GM23338 (cell line): ENCODE results near the gene RNF26. TPM values are rescaled to one million over a fixed set of nuclear protein-coding genes. Genes with fewer than 3 reads are reported as not detected.

ENCODE experiments used
- ATAC-seq: fragments of 200-7000 bp; cut with Tn5 transposase; 3 replicates; pipeline ENCODE4 v1.9.1; 2020
- DNase-seq: peaks from one replicate; pipeline ENCODE4 v3.0.0-alpha.2; 2015; ENCODE audit warnings: low spot score
- H2AFZ ChIP-seq: fragments of 200-600 bp; sonication (generic); 2 replicates; pipeline ENCODE4 v1.8.0; 2016; ENCODE audit warnings: antibody characterized with exemption, mild to moderate bottlenecking, moderate library complexity
- H3F3A ChIP-seq: fragments of 200-600 bp; sonication (generic); replicated peaks from 2 replicates; pipeline ENCODE4 v1.8.0; 2017; ENCODE audit warnings: antibody characterized with exemption, mixed run types, low read depth
- H3K27ac ChIP-seq: fragments of 200-600 bp; sonication (generic); 2 replicates; pipeline ENCODE4 v1.6.1; 2016; ENCODE audit warnings: low read depth
- H3K27me3 ChIP-seq: fragments of 200-600 bp; sonication (generic); 2 replicates; pipeline ENCODE4 v1.8.0; 2016; ENCODE audit warnings: mild to moderate bottlenecking, mixed run types, moderate library complexity; ENCODE audit not compliant: insufficient read depth
- H3K36me3 ChIP-seq: fragments of 200-600 bp; sonication (generic); 2 replicates; pipeline ENCODE4 v1.8.0; 2016; ENCODE audit warnings: mild to moderate bottlenecking; ENCODE audit not compliant: insufficient read depth
- H3K4me1 ChIP-seq: fragments of 200-600 bp; sonication (generic); 2 replicates; pipeline ENCODE4 v1.8.0; 2016; ENCODE audit warnings: mild to moderate bottlenecking, moderate library complexity; ENCODE audit not compliant: insufficient read depth
- H3K4me2 ChIP-seq: fragments of 200-600 bp; sonication (generic); 2 replicates; pipeline ENCODE4 v1.7.1; 2017; ENCODE audit warnings: mixed run types
- H3K4me3 ChIP-seq: fragments of 200-600 bp; sonication (generic); 2 replicates; pipeline ENCODE4 v1.6.1; 2016; ENCODE audit warnings: mixed run types
- H3K79me2 ChIP-seq: fragments of 200-600 bp; sonication (generic); replicated peaks from 2 replicates; pipeline ENCODE4 v1.8.0; 2017; ENCODE audit warnings: mild to moderate bottlenecking; ENCODE audit not compliant: insufficient read depth
- H3K9me2 ChIP-seq: fragments of 200-600 bp; sonication (generic); 2 replicates; pipeline ENCODE4 v1.8.0; 2017; ENCODE audit not compliant: insufficient read depth
- H4K20me1 ChIP-seq: fragments of 200-600 bp; sonication (generic); replicated peaks from 2 replicates; pipeline ENCODE4 v1.8.0; 2017; ENCODE audit warnings: mild to moderate bottlenecking; ENCODE audit not compliant: insufficient read depth
- H3K27ac Mint-ChIP-seq: 2 replicates; pipeline ENCODE4 v1.8.0; 2020; ENCODE audit warnings: inconsistent platforms, mild to moderate bottlenecking, moderate library complexity, mixed read lengths
- H3K27me3 Mint-ChIP-seq: 3 replicates; pipeline ENCODE4 v1.8.0; 2022; ENCODE audit warnings: low read depth, mild to moderate bottlenecking, moderate library complexity, mixed read lengths, inconsistent platforms; ENCODE audit not compliant: insufficient read depth, poor library complexity
- H3K36me3 Mint-ChIP-seq: 3 replicates; pipeline ENCODE4 v1.8.0; 2021; ENCODE audit warnings: low read depth, mild to moderate bottlenecking, inconsistent platforms, moderate library complexity, mixed read lengths
- H3K4me1 Mint-ChIP-seq: 3 replicates; pipeline ENCODE4 v1.8.0; 2020; ENCODE audit warnings: mild to moderate bottlenecking, inconsistent platforms, mixed read lengths
- H3K4me3 Mint-ChIP-seq: 3 replicates; pipeline ENCODE4 v1.8.0; 2021; ENCODE audit warnings: moderate library complexity, mild to moderate bottlenecking, inconsistent platforms, mixed read lengths
- H3K9me3 Mint-ChIP-seq: 3 replicates; pipeline ENCODE4 v1.8.0; 2020; ENCODE audit warnings: moderate library complexity, mild to moderate bottlenecking, inconsistent platforms, mixed read lengths
- CREB1 ChIP-seq: fragments of 250-450 bp; sonication (Bioruptor Pico); IDR thresholded peaks from 2 replicates; pipeline ENCODE4 v1.5.0; 2020; ENCODE audit warnings: low read depth, mild to moderate bottlenecking, moderate library complexity
- CTCF ChIP-seq, 2 experiments: fragments of 200-600 bp in 1 of 2; sonication (generic) in 1 of 2; conservative IDR thresholded peaks; 2 replicates each; pipeline versions ENCODE4 v1.5.1 to v1.6.1; 2016 to 2017; ENCODE audit warnings: antibody characterized with exemption in 2 of 2, low read depth in 2 of 2, mild to moderate bottlenecking in 2 of 2, moderate library complexity in 1 of 2
- ETS1 ChIP-seq: IDR thresholded peaks from 2 replicates; pipeline ENCODE4 v1.6.1; 2016; ENCODE audit warnings: antibody characterized with exemption
- EZH2 ChIP-seq: fragments of 200-600 bp; sonication (generic); IDR thresholded peaks from one replicate; pipeline ENCODE4 v1.8.0; 2017; ENCODE audit warnings: antibody characterized with exemption, mild to moderate bottlenecking, low read depth; ENCODE audit not compliant: unreplicated experiment
- EZH2phosphoT487 ChIP-seq: fragments of 200-600 bp; sonication (generic); IDR thresholded peaks from one replicate; pipeline ENCODE4 v1.8.1; 2018; ENCODE audit warnings: antibody characterized with exemption; ENCODE audit not compliant: unreplicated experiment
- JUNB ChIP-seq: IDR thresholded peaks from one replicate; pipeline ENCODE4 v1.6.1; 2016; ENCODE audit warnings: antibody characterized with exemption; ENCODE audit not compliant: unreplicated experiment
- NANOG ChIP-seq: IDR thresholded peaks from 2 replicates; pipeline ENCODE4 v1.6.1; 2016; ENCODE audit warnings: antibody characterized with exemption, borderline replicate concordance
- POLR2AphosphoS5 ChIP-seq: IDR thresholded peaks from 2 replicates; pipeline ENCODE4 v1.6.1; 2016; ENCODE audit warnings: antibody characterized with exemption, low read depth
- REST ChIP-seq: IDR thresholded peaks from one replicate; pipeline ENCODE4 v1.6.1; 2018; ENCODE audit warnings: antibody characterized with exemption; ENCODE audit not compliant: unreplicated experiment
- STAT1 ChIP-seq: IDR thresholded peaks from one replicate; pipeline ENCODE4 v1.6.1; 2016; ENCODE audit warnings: antibody characterized with exemption; ENCODE audit not compliant: unreplicated experiment
- ZNF114 ChIP-seq: fragments of 250-450 bp; sonication (Bioruptor Pico); IDR thresholded peaks from 2 replicates; pipeline ENCODE4 v1.5.0; 2020; ENCODE audit warnings: mild to moderate bottlenecking, moderate library complexity
- ZNF331 ChIP-seq: fragments of 250-450 bp; sonication (Bioruptor Pico); IDR thresholded peaks from 2 replicates; pipeline ENCODE4 v1.5.0; 2020; ENCODE audit warnings: low read depth, mild to moderate bottlenecking, moderate library complexity
- ZNF462 ChIP-seq: fragments of 250-450 bp; sonication (Bioruptor Pico); IDR thresholded peaks from 2 replicates; pipeline ENCODE4 v1.5.0; 2020; ENCODE audit warnings: mild to moderate bottlenecking, moderate library complexity
- polyA plus RNA-seq: library from polyadenylated mRNA; unstranded; fragments of >200 nt; fragmentation: Nextera tagmentation; extraction: Ambion mirVana; gene quantifications from 2 replicates; pipeline ENCODE4 v1.2.1, GENCODE V29; 2016
- total RNA-seq: library from RNA; depleted of rRNA; stranded (reverse); fragments of >200 nt; shearing (Covaris generic); gene quantifications from 2 replicates; pipeline ENCODE4 v1.2.3, GENCODE V29; 2014

Gene RNF26
- total and polyA plus RNA-seq, 2 experiments from 2014 or later = 31.8 to 58.3 TPM

GRCh38 chr11:119378851-119379465, 44.6 kb downstream of the RNF26 start:
- H3K4me3 ChIP-seq = no peak overlapping the region
- no peak overlapping the region for H3K27ac ChIP-seq

More at GRCh38 chr11:119378851-119379465, 44.6 kb downstream of the RNF26 start:
- H3K4me1 Mint-ChIP-seq = peaks cover 53% of the 10 kb centered on the region
- peaks cover 32% of the 10 kb centered on the region for H3K27me3 Mint-ChIP-seq
- Histone ChIP-seq H3F3A (peaks cover 10% of the 10 kb centered on the region; the same call in 1 of the 2 replicates), H3K36me3 (no peaks in the 10 kb centered on the region), H3K4me1 (peaks cover 51% of the 10 kb centered on the region), H3K4me2 (peak overlapping the region; percentile 50; the same call in 1 of the 2 replicates), H3K79me2 (no peaks in the 10 kb centered on the region), H2AFZ (no peak overlapping the region), H4K20me1 (no peaks in the 10 kb centered on the region), H3K27me3 (peaks cover 21% of the 10 kb centered on the region), H3K9me2 (no peaks in the 10 kb centered on the region)
- no peaks in the 10 kb centered on the region for H3K36me3 Mint-ChIP-seq
- peak; percentile 43 for DNase-seq
- ATAC-seq = peak; percentile 0; the same call in 1 of the 3 replicates
- no peaks in the 10 kb centered on the region for H3K9me3 Mint-ChIP-seq
- H3K4me3 Mint-ChIP-seq = no peak overlapping the region; the same call in 2 of the 3 replicates
- TF ChIP-seq REST = no peak
- TF ChIP-seq ZNF462 (CRISPR knock-in tag) = no peak
- TF ChIP-seq JUNB = no peak
- no peak for TF ChIP-seq ETS1
- no peak for TF ChIP-seq CTCF (conservative IDR thresholded peaks at IDR 0.05; ENCODE audit: low read depth in 2 of 2)
- no peak for TF ChIP-seq POLR2AphosphoS5
- TF ChIP-seq EZH2phosphoT487 = no peak
- no peak for TF ChIP-seq NANOG
- no peak for TF ChIP-seq ZNF331 (CRISPR knock-in tag)
- TF ChIP-seq EZH2 = no peak
- no peak for TF ChIP-seq CREB1 (CRISPR knock-in tag)
- TF ChIP-seq STAT1 = no peak
- TF ChIP-seq ZNF114 (CRISPR knock-in tag) = no peak
- H3K27ac Mint-ChIP-seq = no peak overlapping the region
